HG02763 (cell line): ENCODE data around the gene HP.
"Not testable (repeated sequence)": the region's sequence is repeated elsewhere in the genome, so short reads cannot be mapped to it uniquely, and the experiment has no call there.

Experiments
- ATAC-seq: cut with Tn5 transposase; IDR thresholded peaks from one replicate; pipeline ENCODE4 v1.9.1; 2021; ENCODE audit warnings: mild to moderate bottlenecking, moderate library complexity; ENCODE audit not compliant: unreplicated experiment

Gene HP

DNA sequence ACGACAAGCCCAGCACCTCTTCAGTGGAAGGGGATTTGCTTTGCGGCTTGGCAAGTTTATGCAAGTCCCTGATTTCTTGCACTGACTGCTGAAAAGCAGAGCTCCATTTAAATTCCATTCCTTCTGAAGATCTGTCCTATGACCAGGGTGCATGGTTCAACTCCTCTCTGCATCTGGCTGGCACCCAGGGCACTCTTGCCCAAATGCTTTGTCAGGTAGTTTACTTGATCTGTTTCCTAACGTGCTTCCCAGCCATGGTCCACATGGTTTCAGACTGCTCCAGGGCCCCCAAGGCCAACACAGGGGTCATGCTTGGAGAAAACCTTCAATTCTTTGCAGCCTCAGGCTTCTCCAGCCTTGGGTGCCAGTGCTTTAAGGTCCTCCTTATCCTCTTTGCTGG, 11.2 kb upstream of the HP start:
- no peak for ATAC-seq

DNA sequence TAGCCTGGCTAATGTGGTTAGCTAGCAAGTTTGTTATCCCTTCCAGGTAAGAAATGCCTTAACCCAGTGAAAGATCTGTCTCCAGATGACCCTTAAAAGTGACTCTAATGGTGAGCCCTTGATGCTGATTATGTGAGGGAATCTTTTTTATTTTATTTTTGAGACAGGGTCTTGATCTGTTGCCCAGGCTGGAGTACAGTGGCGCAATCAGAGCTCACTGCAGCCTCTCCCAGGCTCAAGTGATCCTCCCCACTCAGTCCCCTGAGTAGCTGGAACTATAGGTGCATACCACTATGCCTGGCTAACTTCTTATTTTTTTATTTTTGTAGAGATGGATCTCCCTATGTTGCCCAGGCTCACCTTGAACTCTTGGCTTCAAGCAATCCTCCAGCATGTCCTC, 10.8 kb upstream of the HP start:
- no peak for ATAC-seq

GRCh38 chr16:72044296-72044695, 10.0 kb upstream of the HP start:
- ATAC-seq = no peak

GRCh38 chr16:72044825-72045359, 9.4 kb upstream of the HP start:
- no peak for ATAC-seq

GRCh38 chr16:72049110-72049509, 5.2 kb upstream of the HP start:
- ATAC-seq = no peak

DNA sequence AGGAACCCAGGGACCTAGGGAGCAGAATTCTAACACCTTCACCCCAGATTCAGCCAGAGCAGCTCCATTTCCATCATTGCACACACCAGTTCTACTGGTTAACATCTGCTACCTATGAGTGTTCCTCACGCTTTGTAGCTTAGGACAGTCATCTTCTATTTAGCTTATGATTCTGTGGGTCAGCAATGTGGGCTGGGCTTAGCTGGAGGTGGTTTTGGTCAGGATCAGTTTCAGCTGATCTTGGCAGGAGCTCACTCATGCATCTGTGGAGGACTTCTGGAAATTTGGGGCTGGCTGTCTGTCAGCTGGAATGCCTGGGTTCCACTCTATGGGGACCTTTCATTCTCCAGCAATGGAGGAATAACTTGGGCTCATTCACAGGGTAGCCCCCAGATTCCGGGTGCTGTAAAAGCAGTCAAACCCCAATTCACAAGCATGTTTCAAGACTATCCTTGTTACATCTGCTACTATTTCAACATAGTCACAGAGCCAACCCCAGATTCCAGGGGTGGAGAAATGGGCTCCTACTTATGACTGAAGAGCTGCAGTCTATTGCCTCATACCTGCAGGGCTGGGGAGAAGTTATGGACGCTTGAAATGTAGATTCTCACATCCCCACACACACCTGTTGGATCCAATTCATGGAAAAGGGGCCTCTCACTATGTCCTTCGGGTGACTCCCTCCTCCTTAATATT, 3.4 kb upstream of the HP start:
- no peak for ATAC-seq

DNA sequence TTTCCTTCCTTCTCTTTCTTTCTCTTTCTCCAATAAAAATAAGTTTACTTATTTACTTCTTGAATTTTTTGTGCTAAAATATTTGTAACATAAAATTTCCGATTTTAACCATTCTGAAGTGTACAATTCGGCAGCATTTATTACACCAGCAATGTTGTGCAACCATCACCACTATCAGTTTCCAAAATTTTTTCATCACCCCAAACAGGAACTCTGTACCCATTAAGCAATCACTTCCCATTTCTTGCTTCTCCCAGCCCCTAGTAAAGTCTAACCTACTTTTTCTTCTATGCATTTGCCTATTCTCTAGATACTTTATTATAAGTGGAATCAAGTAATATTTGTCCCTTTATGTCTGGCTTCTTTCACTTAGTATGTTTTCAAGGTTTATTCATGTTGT, 2.5 kb upstream of the HP start:
- no peak for ATAC-seq

GRCh38 chr16:72055911-72056310, 1.6 kb downstream of the HP start:
- ATAC-seq = no peak

GRCh38 chr16:72057313-72057712, 3.0 kb downstream of the HP start:
- ATAC-seq = not testable (repeated sequence)

DNA sequence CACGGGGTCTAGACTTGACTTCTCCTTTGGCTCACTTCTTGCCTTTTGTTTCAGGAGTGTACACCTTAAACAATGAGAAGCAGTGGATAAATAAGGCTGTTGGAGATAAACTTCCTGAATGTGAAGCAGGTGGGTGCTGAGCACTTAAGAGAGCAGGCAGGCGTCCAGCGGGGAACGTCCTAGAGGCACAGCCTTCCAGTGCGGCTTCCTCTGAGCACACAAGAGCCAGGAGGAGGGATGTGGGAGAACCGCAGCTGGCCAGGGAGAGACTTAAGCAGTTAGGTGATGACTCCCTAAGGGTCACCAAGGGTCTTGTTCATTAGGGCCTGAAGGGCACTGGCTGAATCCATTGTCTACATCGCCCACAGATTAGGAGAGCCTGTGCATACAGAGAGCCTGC, 4.8 kb downstream of the HP start:
- not testable (repeated sequence) for ATAC-seq

- ATAC-seq = no peak
These were observed 6.1 kb downstream of the HP start for GRCh38 chr16:72060405-72060804.

DNA sequence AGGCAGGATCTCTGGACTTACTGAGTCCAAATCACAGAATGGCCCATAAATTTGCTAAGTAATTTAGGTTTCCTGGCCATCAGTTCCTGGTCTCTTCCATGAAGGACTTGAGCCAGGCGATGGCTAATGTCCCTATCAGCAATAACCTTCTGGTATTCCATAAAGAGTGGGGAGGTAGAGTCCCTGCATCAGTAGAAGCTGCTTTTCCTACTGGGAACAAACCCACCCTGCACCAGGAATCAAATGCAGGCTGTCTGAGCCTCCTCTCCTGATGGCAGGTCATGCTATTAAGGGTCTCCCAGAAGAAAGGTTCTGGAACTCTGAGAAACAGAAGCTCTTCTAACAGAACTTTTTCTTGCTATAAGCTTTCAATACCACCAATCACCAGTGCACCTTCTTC, 7.3 kb downstream of the HP start:
- ATAC-seq = no peak

DNA sequence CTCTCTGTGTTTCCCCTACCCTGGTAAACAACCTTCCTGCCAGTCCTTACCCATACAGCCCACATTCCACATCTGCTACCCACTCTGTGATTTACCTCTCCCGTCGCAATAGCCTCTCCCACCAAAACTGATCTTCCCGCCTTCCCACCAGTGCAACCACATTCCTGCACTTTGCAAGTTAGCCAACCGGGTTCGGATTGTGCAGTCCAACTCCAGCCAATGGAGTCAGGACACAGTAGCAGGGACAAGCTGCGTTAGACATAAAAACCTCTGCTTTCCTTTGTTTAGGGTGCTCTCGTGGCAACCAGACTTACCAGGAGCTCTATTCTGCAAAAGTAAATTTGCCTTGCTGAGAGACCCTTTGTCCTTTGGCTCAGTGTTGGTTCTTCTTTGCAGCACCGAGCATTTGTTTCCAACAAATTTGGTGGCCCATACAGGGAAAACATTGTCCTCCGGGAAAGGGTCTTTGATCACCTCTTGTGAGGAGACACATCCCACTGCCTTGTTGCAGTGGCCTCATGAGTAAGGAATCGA, 10.1 kb downstream of the HP start:
- ATAC-seq = no peak

DNA sequence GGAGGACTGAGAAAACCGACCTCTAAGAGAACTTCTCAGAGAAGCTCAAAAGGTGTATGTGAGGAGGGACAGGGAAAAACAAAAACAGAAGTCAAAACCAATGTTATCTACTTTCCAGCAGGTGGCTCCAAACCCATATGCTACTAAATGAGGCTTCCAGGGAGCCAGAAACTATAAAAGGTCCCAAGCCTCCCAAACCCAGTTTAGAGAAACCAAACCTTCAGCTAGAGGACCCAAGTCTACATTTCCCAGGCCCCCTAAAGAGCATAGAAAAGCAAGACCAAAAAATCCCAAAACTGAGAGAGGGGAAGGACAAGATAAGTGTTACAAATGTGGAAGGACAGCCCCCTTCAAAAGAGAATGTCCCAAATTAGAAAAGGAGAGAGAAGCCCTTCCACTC, 12.4 kb downstream of the HP start:
- ATAC-seq = no peak

- no peak for ATAC-seq
These were observed 14.6 kb downstream of the HP start for GRCh38 chr16:72068930-72069329.

DNA sequence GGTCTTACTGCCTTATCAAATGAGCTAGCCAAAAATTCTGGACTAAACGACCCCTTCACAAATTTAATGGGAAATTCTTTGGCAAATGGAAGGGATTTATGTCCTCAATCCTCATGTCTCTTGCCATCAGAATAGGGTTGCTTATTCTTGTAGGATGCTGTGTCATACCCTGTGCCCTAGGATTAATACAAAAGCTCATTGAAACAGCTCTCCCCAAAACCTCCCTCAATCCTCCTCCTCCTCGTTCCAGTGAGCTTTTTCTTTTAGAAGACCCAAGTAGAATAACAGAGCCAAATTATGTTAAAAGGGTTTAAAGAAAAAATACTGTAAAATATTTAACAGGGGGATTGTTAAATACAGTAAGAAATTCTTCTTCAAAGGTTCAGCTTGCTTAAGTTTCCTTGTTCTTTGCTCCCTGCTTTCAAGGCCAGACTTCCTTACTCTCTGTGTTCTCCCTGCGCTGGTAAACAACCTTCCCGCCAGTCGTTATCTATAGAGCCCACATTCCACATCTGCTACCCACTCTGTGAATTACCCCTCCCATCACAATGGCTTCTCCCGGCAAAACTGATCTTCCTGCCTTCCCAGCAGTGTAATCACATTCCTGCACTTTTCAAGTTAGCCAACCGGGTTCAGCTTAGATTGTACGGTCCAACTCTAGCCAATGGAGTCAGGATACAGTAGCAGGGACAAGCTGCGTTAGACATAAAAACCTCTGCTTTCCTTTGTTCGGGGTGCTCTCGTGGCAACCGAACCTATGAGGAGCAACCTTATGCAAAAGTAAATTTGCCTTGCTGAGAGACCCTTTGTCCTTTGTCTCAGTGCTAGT, 18.4 kb downstream of the HP start:
- no peak for ATAC-seq

DNA sequence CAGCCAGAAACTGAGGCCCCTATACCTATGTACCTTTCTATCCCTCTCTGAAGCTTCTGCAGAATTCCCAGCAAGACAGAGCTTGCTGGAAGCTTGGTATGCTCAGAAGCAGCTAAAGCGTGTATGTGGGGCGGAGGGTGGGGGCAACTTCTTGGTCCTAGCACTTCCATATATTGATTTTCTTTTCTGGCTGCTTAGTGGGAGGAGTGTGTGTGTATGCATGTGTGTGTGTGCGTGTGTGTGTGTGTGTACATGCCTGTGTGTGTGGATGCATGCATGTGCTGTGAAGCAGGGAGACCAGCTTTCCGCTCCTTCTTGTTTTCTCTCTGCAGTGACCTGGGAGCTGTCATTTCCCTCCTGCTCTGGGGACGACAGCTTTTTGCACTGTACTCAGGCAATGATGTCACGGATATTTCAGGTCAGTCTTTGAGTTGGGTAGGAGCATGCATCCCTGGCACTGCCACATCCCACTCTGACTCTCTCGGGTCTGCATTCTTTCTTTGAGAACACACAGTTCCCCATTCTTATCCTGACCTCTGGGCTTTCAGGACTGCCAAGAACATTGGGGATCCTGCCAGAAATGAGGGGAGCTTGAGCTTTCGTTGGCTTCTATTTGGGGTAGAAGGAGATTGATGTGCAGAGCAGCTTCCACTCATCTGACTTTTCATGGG, 19.4 kb downstream of the HP start:
- ATAC-seq = no peak

DNA sequence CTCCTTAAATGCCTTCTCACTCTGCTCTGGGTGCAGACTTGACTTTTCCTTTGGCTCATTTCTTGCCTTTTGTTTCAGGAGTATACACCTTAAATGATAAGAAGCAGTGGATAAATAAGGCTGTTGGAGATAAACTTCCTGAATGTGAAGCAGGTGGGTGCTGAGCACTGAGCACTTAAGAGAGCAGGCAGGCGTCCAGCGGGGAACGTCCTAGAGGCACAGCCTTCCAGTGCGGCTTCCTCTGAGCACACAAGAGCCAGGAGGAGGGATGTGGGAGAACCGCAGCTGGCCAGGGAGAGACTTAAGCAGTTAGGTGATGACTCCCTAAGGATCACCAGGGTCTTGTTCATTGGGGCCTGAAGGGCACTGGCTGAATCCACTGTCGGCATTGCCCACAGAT, 20.8 kb downstream of the HP start:
- not testable (repeated sequence) for ATAC-seq

DNA sequence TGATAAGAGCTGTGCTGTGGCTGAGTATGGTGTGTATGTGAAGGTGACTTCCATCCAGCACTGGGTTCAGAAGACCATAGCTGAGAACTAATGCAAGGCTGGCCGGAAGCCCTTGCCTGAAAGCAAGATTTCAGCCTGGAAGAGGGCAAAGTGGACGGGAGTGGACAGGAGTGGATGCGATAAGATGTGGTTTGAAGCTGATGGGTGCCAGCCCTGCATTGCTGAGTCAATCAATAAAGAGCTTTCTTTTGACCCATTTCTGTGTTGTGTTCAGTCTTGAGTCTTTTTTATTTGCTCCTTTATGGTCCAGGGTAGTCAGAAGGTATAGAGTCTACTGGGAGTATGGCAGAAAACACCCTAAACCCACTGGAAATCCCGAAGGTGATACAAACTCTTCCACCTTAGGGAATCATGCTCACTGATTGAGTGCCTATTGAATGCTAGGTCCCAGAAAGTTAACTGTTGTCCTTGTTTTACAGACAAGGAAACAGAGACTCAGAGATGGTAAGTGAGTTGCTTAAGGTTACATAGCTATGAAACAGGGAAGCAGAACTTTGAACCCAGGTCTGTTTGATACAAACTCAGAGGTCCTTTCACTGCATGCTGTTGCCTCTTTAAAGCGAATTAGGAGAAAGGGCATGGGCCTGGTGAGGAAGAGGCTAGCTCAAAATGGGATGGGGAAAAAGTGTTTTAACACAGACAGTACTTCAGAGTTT, 22.8 kb downstream of the HP start:
- not testable (repeated sequence) for ATAC-seq

DNA sequence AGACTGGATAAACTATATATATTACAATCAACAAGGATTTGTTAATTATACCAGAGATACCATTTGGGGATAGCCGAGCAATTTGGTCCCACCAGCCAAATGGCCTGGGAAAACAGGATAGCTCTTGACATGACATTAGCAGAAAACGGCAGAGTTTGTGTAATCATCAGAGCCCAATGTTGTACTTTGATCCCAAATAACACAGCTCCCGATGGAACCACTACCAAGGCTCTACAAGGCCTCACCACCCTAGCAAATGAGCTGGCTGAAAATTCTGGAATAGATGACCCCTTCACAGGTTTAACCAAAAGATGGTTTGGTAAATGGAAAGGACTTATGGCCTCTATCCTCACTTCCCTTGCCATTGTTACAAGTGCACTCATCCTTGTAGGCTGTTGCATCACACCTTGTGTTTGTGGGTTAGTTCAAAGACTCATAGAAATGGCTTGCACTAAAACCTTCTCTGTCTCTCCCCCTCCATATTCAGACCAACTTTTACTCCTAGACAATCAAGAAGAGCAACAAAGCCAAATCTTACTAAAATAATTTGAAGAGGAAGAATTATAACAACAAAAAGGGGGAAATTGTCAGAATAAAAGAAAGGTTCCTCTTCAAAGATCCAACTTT, 29.6 kb downstream of the HP start:
- ATAC-seq = no peak
